C4-2B (cell line): ENCODE data around the gene CDV3.
"Not testable (repeated sequence)": the region's sequence is repeated elsewhere in the genome, so short reads cannot be mapped to it uniquely, and the experiment has no call there.

ENCODE experiments used
- CTCF ChIP-seq: fragments of 450-650 bp; conservative IDR thresholded peaks from 2 replicates; pipeline ENCODE4 v1.5.1; 2017; ENCODE audit warnings: mild to moderate bottlenecking
- ZFX ChIP-seq: fragments of 450-650 bp; IDR thresholded peaks from 2 replicates; pipeline ENCODE4 v1.6.1; 2017

GRCh38 chr3:133551589-133551988, 21.9 kb upstream of the CDV3 start:
- TF ChIP-seq CTCF, ZFX: not testable (repeated sequence)
